WTC11 (cell line): ENCODE data around the gene OR2F1.

ENCODE experiments used
- ATF1 ChIP-seq: sonication (generic); formaldehyde crosslinking; IDR thresholded peaks from 2 replicates; pipeline ENCODE4 v1.8.1; 2023; ENCODE audit warnings: mild to moderate bottlenecking, moderate library complexity, missing genetic modification reagents
- CTCF ChIP-seq: fragments of 200-600 bp; IDR thresholded peaks from 2 replicates; pipeline ENCODE4 v1.8.0; 2022; ENCODE audit warnings: antibody characterized with exemption
- E2F1 ChIP-seq: sonication (generic); formaldehyde crosslinking; IDR thresholded peaks from 2 replicates; pipeline ENCODE4 v1.8.0; 2022; ENCODE audit warnings: mild to moderate bottlenecking, missing genetic modification reagents
- GABPB1 ChIP-seq: sonication (generic); formaldehyde crosslinking; IDR thresholded peaks from 2 replicates; pipeline ENCODE4 v1.8.1; 2023; ENCODE audit warnings: mild to moderate bottlenecking, missing genetic modification reagents
- MLX ChIP-seq: sonication (generic); formaldehyde crosslinking; IDR thresholded peaks from 2 replicates; pipeline ENCODE4 v1.8.1; 2023; ENCODE audit warnings: mild to moderate bottlenecking, missing genetic modification reagents, moderate library complexity
- SP1 ChIP-seq: sonication (generic); formaldehyde crosslinking; conservative IDR thresholded peaks from 2 replicates; pipeline ENCODE4 v1.8.1; 2022; ENCODE audit warnings: missing genetic modification reagents
- ZNF232 ChIP-seq: sonication (generic); formaldehyde crosslinking; IDR thresholded peaks from 2 replicates; pipeline ENCODE4 v1.8.0; 2022; ENCODE audit warnings: mild to moderate bottlenecking, missing genetic modification reagents

GRCh38 chr7:143914938-143915652 lies 39.5 kb upstream of the OR2F1 start:
- TF ChIP-seq MLX = no peak
- TF ChIP-seq CTCF = no peak
- TF ChIP-seq GABPB1 = no peak
- no peak for TF ChIP-seq ATF1 (CRISPR knock-in tag)
- TF ChIP-seq E2F1 (CRISPR knock-in tag) = no peak
- no peak for TF ChIP-seq SP1 (CRISPR knock-in tag)
- no peak for TF ChIP-seq ZNF232 (CRISPR knock-in tag)
